GM19455 (cell line): ENCODE data around the gene ZNF410.
"Not testable (repeated sequence)": the region's sequence is repeated elsewhere in the genome, so short reads cannot be mapped to it uniquely, and the experiment has no call there.

Experiments used
- ATAC-seq: cut with Tn5 transposase; IDR thresholded peaks from one replicate; pipeline ENCODE4 v1.9.1; 2021; ENCODE audit not compliant: unreplicated experiment

The ZNF410 gene

DNA sequence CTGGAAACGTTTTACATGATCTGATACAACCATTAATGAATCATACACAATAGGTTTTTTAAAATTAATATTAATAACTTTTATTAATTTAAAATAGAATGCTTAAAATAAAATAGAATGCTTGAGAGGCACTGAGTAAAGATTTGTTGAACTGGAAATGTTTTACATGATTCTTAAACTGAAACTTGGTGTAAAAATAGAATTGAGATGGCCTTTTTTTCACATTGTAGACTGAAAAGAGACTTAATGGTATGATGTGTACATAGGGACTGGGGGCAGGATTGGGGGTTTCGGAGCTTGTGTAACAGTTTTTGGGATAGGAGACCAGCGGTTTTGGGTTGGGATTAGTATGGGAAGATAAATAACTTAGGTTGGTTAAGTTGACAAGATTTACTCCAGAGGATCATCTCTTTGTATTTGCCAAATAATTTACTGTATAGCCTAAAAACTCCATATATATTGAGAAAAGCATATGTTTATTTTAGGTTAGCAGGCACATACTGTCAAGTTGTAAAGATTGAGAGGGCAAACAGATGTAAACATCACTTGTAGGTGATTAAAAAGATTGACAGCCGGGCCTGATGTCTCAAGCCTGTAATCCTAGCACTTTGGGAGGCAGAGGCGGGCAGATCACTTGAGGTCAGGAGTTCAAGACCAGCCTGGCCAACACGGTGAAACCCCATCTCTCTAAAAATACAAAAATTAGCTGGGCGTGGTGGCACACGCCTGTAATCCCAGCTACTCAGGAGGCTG, 2.0 kb upstream of the ZNF410 start:
- ATAC-seq, result no peak

DNA sequence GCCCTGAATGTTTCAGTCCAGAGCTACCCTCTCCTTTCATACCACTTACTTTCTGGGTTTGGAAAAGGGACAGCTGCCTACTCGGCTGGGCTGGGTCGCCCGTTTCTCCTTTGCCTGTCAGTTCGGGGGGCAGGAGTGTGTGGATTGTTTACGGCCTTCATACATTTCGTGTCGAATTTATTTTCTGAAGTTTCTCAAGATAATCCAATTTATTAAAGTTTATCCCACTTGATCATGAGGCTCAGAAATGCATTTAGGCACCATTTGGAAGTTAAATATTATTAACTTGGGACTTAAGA, 608 bp downstream of the ZNF410 start:
- no peak for ATAC-seq

DNA sequence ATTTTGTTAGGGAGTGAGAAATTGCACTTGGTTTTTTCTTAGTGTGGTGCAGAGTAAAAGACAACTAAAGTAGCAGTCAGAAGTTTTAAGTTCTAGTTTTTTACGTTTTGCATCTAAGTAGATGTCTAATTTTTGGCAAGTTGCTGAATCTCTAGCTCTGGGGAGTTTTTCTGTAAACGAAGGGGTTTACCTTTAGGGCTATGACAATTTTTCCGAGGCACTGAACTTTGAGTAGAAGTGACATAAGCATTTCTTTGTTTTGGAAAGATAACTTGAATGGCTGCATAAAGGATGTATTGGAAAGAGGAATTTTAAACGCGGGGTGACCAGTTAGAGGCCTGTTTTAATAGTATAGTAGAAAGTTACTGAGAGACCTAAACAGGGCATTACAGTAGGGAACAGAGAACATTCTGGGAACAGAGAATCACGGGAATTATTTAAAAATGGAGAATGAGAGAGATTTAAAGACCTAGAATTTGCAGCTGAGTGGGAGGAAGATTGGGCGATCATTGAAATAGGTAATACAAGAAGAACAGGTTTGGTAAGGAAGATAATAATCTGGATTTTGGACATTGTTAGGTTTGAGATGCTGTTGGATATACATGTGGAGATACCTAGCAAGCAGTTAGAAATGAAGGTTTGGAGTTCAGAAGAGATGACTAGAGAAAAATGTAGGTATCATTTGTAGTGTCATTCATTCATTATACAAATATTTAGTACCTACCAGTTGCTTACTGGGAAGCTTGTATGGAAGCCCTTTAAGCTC, 1.2 kb downstream of the ZNF410 start:
- no peak for ATAC-seq

- ATAC-seq, result no peak
Observed at GRCh38 chr14:73888460-73888725, 1.7 kb downstream of the ZNF410 start.

- ATAC-seq, result no peak
Observed at GRCh38 chr14:73888971-73889370, 2.3 kb downstream of the ZNF410 start.

GRCh38 chr14:73889376-73889775, 2.7 kb downstream of the ZNF410 start:
- no peak for ATAC-seq

- not testable (repeated sequence) for ATAC-seq
Observed at GRCh38 chr14:73894180-73894687, 7.6 kb downstream of the ZNF410 start.

GRCh38 chr14:73895939-73896338, 9.3 kb downstream of the ZNF410 start:
- no peak for ATAC-seq

- no peak for ATAC-seq
Observed at GRCh38 chr14:73896521-73896920, 9.9 kb downstream of the ZNF410 start.

DNA sequence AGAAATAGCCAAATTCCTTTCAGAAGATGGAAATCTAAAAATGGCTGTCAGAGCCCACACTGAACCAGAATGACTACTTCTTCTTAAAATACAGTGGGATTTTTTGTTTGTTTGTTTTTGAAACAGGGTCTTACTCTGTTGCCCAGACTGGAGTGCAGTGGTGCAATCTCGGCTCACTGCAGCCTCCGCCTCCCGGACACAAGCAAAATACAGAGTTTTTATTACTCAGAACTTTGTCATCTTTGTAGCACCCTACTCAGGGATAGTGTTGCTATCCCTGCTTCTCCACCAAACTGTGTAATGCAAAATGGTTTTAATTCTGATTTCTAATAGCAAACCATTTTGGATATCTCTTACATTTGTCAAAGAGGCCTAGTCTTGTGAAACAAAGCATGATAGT, 16.4 kb downstream of the ZNF410 start:
- no peak for ATAC-seq

DNA sequence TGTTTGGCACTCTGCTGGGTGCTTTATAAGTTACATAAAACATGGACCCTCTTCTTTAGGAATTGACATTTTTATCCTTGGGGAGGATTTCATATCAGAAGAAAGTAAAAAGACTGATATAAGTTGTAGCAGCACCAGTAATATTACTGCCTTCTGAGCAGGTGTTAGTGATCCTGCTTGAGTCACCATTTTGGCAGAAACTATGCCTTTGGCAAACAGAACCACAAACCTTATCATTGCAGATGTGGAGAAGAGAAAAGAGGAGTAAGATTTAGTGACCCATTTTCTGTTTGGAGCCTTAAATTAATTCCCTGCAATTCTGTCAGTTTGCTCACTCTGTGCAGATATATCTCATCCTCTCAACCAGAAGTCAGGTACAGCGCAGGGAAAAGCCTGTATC, 23.0 kb downstream of the ZNF410 start:
- no peak for ATAC-seq

DNA sequence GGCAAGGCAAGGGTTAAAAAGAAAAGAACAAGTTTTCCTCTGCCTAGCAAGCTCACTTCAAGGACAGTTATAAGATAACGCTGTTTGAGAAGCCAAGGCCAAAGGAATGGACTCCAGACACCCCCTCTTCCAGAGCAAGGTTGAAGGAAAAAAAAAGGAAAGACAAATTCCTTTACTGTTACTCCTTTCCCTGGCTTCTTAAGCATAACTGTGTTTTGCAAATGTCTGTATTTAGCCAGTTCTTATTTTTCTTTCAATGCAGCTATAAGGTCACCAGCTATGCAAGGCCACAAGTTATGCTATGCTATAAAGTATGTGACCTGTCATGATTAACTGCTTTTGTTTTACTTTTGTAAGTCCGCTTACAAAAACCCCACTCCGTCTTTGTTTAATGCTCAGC, 26.6 kb downstream of the ZNF410 start:
- ATAC-seq, result no peak

DNA sequence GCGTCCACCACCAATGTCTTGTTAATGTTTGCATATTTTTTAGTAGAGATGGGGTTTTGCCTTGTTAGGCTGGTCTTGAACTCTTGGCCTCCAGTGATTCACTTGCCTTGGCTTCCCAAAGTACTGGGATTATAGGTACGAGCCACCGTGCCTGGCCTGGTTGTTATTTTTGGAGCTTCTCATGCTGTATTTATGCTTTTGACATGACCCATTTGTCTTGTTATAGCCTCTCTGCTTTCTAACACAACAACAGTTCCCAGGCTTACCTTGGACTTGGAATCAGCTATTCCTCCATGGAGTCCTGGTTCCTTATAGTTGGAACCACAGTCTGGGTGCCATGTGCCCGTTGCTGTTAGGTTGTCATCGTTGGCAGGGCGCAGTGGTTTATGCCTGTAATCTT, 29.7 kb downstream of the ZNF410 start:
- no peak for ATAC-seq

- ATAC-seq, result not testable (repeated sequence)
Observed at GRCh38 chr14:73919457-73919856, 32.8 kb downstream of the ZNF410 start.

- ATAC-seq, result no peak
Observed at GRCh38 chr14:73924337-73924736, 37.7 kb downstream of the ZNF410 start.

DNA sequence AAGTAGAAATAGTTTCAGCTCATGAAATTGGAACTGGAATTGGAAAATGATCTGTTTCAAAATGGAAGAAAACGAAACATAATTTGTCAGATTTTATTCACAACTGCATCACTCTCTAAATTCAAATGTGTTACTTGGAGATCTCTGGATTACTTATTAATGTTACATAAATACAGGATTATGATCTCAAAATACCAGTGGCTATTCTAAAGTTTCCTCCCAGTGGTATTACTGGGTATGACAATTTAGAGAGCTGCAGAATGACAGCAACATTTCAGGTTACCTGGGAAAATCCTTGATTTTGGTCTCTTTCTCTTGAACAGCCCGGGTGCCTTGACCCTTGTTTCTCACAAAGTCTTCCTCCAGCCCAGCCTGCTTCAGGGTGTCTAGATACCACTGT, 49.0 kb downstream of the ZNF410 start:
- ATAC-seq, result no peak

GRCh38 chr14:73936548-73936947, 49.9 kb downstream of the ZNF410 start:
- no peak for ATAC-seq

- no peak for ATAC-seq
Observed at GRCh38 chr14:73937012-73937411, 50.4 kb downstream of the ZNF410 start.

DNA sequence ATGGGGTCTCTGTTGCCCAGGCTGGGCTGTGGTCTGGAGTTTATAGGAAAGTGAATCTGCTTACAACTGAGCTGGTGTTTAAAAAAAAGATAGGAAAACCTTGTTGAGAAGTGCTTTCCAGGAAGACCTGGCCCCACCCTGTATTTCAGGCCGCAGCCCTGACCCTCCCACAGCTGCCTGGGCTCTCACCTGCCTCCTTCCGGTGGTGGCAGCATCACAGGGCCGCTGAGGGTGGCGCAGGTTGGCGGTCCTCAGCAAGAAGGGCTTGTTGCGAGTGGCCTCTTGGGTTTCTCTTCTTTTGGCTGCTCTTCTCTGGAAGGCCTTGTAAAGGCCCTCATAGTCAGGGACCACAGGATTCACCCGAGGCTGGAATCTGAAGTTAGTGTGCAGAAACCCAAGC, 55.5 kb downstream of the ZNF410 start:
- no peak for ATAC-seq

DNA sequence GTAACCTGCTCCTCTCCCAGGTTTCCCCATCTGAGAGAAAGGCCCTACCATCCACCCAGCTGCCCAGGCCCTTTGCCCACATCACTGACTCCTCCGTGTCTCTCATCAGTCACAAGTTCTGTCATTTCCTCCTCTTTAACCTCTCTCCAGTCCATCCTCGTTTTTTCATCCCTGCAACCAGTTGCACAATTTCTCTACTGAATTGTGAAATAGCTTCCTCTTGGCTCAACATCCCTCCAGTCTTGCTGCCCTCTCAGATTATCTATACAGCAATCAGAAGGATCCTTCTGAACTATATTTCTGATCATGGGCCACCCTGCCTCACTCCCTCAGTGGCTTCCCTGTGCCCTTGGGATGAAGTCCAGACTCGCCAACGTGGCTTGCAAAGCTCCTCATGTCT, 56.4 kb downstream of the ZNF410 start:
- ATAC-seq, result no peak

- ATAC-seq, result no peak
Observed at GRCh38 chr14:73944432-73945158, 57.9 kb downstream of the ZNF410 start.

- no peak for ATAC-seq
Observed at GRCh38 chr14:73945159-73945670, 58.6 kb downstream of the ZNF410 start.
